B cell (primary cell): Measurements from ENCODE around the gene DKKL1. TPM values are rescaled to one million over a fixed set of nuclear protein-coding genes. Genes with fewer than 3 reads are reported as not detected.

Experiments
- ATAC-seq: fragments of 200-7000 bp; cut with Tn5 transposase; one replicate; pipeline ENCODE4 v1.10.0; 2021; ENCODE audit warnings: low read depth, mild to moderate bottlenecking, moderate number of reproducible peaks, moderate library complexity
- CTCF ChIA-PET: fragments of 350-600 bp; sonication (Branson Sonifier 250); formaldehyde crosslinking; loops from one replicate; lab custom pipeline; 2021; ENCODE audit warnings: antibody characterized with exemption, inconsistent platforms; lab: Charles Lee
- POLR2A ChIA-PET: fragments of 350-600 bp; sonication (Branson Sonifier 250); formaldehyde crosslinking; loops from one replicate; lab custom pipeline; 2021; ENCODE audit warnings: antibody characterized with exemption; lab: Charles Lee
- DNase-seq: peaks from one replicate; pipeline ENCODE4 v3.0.0; 2013
- H2AFZ ChIP-seq: 2 replicates; pipeline ENCODE4 v1.6.1; 2012; ENCODE audit warnings: mild to moderate bottlenecking, low read depth, low read length; ENCODE audit not compliant: insufficient read depth, poor library complexity, severe bottlenecking
- H3K27ac ChIP-seq, 2 donors: 1 replicate in 1 of 2; 2 replicates in 1 of 2; pipeline ENCODE4 v1.5.1; 2012 to 2013; ENCODE audit warnings: low read length in 2 of 2, mild to moderate bottlenecking in 2 of 2, moderate library complexity in 1 of 2
- H3K27me3 ChIP-seq, 4 experiments: fragments of 200-600 bp in 1 of 4; sonication (generic) in 1 of 4; replicated peaks in 1 of 4; 1 replicate in 2 of 4; 2 replicates in 2 of 4; pipeline versions ENCODE4 v1.6.1 to v1.7.0; 2013 to 2016; ENCODE audit warnings: low read length in 3 of 4, mild to moderate bottlenecking in 2 of 4, mixed read lengths in 1 of 4, moderate library complexity in 1 of 4; ENCODE audit not compliant: insufficient read depth in 4 of 4, control insufficient read depth in 3 of 4; ENCODE audit errors: control extremely low read depth in 1 of 4
- H3K36me3 ChIP-seq, 2 experiments: replicated peaks in 1 of 2; 1 replicate in 1 of 2; 2 replicates in 1 of 2; pipeline versions ENCODE4 v1.6.1 to v1.7.1; 2013; ENCODE audit warnings: low read length in 1 of 2; ENCODE audit not compliant: insufficient read depth in 2 of 2, control insufficient read depth in 1 of 2; ENCODE audit errors: control extremely low read depth in 1 of 2, extremely low read depth in 1 of 2
- H3K4me1 ChIP-seq, 2 donors: fragments of 200-600 bp in 1 of 2; sonication (generic) in 1 of 2; 1 replicate in 1 of 2; 2 replicates in 1 of 2; pipeline versions ENCODE4 v1.5.1 to v1.6.1; 2013 to 2017; ENCODE audit warnings: low read length in 2 of 2; ENCODE audit not compliant: control insufficient read depth in 2 of 2, insufficient read depth in 2 of 2
- H3K4me2 ChIP-seq: replicated peaks from 2 replicates; pipeline ENCODE3; 2012; ENCODE audit warnings: mild to moderate bottlenecking, low read depth, low read length; ENCODE audit not compliant: poor library complexity, severe bottlenecking
- H3K4me3 ChIP-seq, 5 experiments: fragments of 200-600 bp in 1 of 5; sonication (generic) in 1 of 5; 1 replicate in 3 of 5; 2 replicates in 2 of 5; pipeline versions ENCODE4 v1.5.1 to v1.7.0; 2011 to 2016; ENCODE audit warnings: low read length in 4 of 5, mild to moderate bottlenecking in 4 of 5, low read depth in 2 of 5, control low read depth in 1 of 5, moderate library complexity in 1 of 5; ENCODE audit not compliant: insufficient read depth in 1 of 5; ENCODE audit errors: control extremely low read depth in 1 of 5, extremely low read depth in 1 of 5
- H3K79me2 ChIP-seq: fragments of 200-600 bp; sonication (generic); one replicate; pipeline ENCODE4 v1.6.0; 2016; ENCODE audit warnings: low read length; ENCODE audit not compliant: control insufficient read depth, insufficient read depth
- H3K9ac ChIP-seq: fragments of 200-600 bp; sonication (generic); 2 replicates; pipeline ENCODE4 v1.6.1; 2017; ENCODE audit warnings: mild to moderate bottlenecking, low read length, moderate library complexity
- H3K9me3 ChIP-seq, 3 donors: one replicate each; pipeline versions ENCODE4 v1.6.1 to v1.7.1; 2013; ENCODE audit warnings: low read length in 2 of 3; ENCODE audit not compliant: control insufficient read depth in 2 of 3, insufficient read depth in 1 of 3; ENCODE audit errors: control extremely low read depth in 1 of 3
- H4K20me1 ChIP-seq: 2 replicates; pipeline ENCODE4 v1.6.0; 2012; ENCODE audit warnings: mild to moderate bottlenecking, low read length; ENCODE audit not compliant: insufficient read depth, control insufficient read depth, poor library complexity, severe bottlenecking
- H3K27ac Mint-ChIP-seq: one replicate; pipeline ENCODE4 v1.8.0; 2021; ENCODE audit warnings: mixed read lengths
- H3K27me3 Mint-ChIP-seq: one replicate; pipeline ENCODE4 v1.8.0; 2021; ENCODE audit warnings: mixed read lengths
- H3K4me1 Mint-ChIP-seq: one replicate; pipeline ENCODE4 v1.8.0; 2021; ENCODE audit warnings: mixed read lengths
- H3K4me3 Mint-ChIP-seq: one replicate; pipeline ENCODE4 v1.8.0; 2021; ENCODE audit warnings: mixed read lengths
- H3K9me3 Mint-ChIP-seq: one replicate; pipeline ENCODE4 v1.8.0; 2022; ENCODE audit warnings: mixed read lengths; ENCODE audit not compliant: insufficient read depth
- CTCF ChIP-seq: fragments of 200-600 bp; IDR thresholded peaks from one replicate; pipeline ENCODE4 v1.8.0; 2022; ENCODE audit warnings: antibody characterized with exemption, mild to moderate bottlenecking
- EZH2 ChIP-seq: IDR thresholded peaks from 2 replicates; pipeline ENCODE4 v1.6.1; 2012; ENCODE audit warnings: borderline replicate concordance, low read depth, mild to moderate bottlenecking, moderate library complexity, low read length; ENCODE audit not compliant: insufficient read depth, poor library complexity, severe bottlenecking
- WGBS: methylation state at CpG from one replicate; pipeline ENCODE4 v1.1.5; 2013; ENCODE audit warnings: missing lambda C conversion rate; ENCODE audit not compliant: insufficient coverage; 5-methylcytosine and 5-hydroxymethylcytosine counted together
- intact Hi-C: fragments of 100-400 bp; cut with micrococcal nuclease; formaldehyde crosslinking; loops from one replicate; pipeline ENCODE4 v1.10.0; 2022
- polyA plus RNA-seq: library from polyadenylated mRNA; depleted of rRNA; stranded (reverse); fragments of >200 nt; gene quantifications from 2 replicates; pipeline ENCODE4 v1.2.3, GENCODE V29; 2012
- total RNA-seq, 2 donors: library from RNA; stranded (reverse); fragments of 120-200 nt in 1 of 2; gene quantifications; 1 replicate in 1 of 2; 2 replicates in 1 of 2; pipeline versions ENCODE4 v1.2.3 to v1.2.4, GENCODE V29; 2013 to 2022

Gene DKKL1
- total and polyA plus RNA-seq, 2 donors (not counting 1 experiment from before 2014, with no cell fraction given) = 1.2 to 1.6 TPM

- no peak for TF ChIP-seq EZH2
- TF ChIP-seq CTCF = no peak
- DNase-seq (peak; percentile 76), ATAC-seq (peak; percentile 60)
- Mint-ChIP-seq H3K27me3 (no peaks in the 10 kb centered on the region), H3K4me1 (peaks cover 71% of the 10 kb centered on the region), H3K27ac (peak overlapping the region; percentile 91), H3K9me3 (no peaks in the 10 kb centered on the region), H3K4me3 (peak overlapping the region; percentile 77)
- peaks cover 4 to 31% (median 6%) of the 10 kb centered on the region in 3 donors for H3K9me3 ChIP-seq
- peak overlapping the region; percentile 66 for H3K4me2 ChIP-seq
- POLR2A ChIA-PET = interaction anchor here (0.5 to 5.2 kb wide), 11 partner anchors 8 to 314 kb away, joined by 3 to 59 read pairs (median 4); partner anchors contain the start of gene CD37
- intact Hi-C loops = loop anchor here (1.0 to 5.0 kb wide), 3 partner anchors 8 to 36 kb away; partner anchors contain the start of genes DKKL1 and TEAD2
- no CpG with 5 or more reads among the region's 3 CpGs for WGBS
- peak overlapping the region; percentile 69 to 93 for H3K27ac ChIP-seq
- peaks cover 52% of the 10 kb centered on the region for H3K79me2 ChIP-seq
- H3K4me1 ChIP-seq = peaks cover 74 to 80% of the 10 kb centered on the region in 2 donors
- H4K20me1 ChIP-seq = no peaks in the 10 kb centered on the region
- peak overlapping the region in 2 of 5 experiments; percentile 17 to 50 for H3K4me3 ChIP-seq
- CTCF ChIA-PET = interaction anchor here (0.6 to 7.7 kb wide), 19 partner anchors 8 to 601 kb away, joined by 3 to 51 read pairs (median 4); partner anchors contain the start of gene CD37
- H3K27me3 ChIP-seq = no peaks in the 10 kb centered on the region
- H2AFZ ChIP-seq = peak overlapping the region; percentile 57
- H3K9ac ChIP-seq = peak overlapping the region; percentile 23
- H3K36me3 ChIP-seq = peaks cover 0 to 5% of the 10 kb centered on the region in 2 experiments
These were observed 37.4 kb upstream of the DKKL1 start for GRCh38 chr19:49326165-49326704.
